ENCODE data around the gene OR2T4.

Gene OR2T4, protein sequence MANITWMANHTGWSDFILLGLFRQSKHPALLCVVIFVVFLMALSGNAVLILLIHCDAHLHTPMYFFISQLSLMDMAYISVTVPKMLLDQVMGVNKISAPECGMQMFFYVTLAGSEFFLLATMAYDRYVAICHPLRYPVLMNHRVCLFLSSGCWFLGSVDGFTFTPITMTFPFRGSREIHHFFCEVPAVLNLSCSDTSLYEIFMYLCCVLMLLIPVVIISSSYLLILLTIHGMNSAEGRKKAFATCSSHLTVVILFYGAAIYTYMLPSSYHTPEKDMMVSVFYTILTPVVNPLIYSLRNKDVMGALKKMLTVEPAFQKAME

DNA sequence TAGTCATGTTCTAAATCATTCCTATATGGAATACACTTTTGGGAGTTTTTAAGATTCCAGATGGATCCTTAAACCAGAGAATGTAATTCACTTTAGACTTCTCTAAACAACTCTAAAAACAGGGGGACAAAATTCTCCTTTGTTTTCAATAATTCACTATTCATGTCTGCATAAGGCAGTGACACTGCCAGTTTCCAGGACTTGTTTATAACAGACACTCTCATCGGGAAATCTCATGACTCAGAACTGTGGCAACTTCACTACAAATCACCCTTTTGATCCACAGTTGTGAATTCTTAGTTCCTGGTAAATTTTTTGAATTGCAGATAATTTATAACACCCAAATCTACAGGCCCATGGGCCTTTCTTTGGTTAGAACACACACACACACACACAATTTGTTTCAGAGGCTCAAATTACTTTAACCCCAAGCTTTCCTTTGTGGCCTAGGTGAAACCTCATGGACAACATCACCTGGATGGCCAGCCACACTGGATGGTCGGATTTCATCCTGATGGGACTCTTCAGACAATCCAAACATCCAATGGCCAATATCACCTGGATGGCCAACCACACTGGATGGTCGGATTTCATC lies at the start of gene OR2T4:
OR2T4 (plus strand) TSS at position 545 of the 595 bp plus-strand sequence; CDS start at position 545, 0 bp downstream.
- no peak for DNase-seq

- DNase-seq, result no peak
Measured at GRCh38 chr1:248316796-248317195, 44.7 kb upstream of the OR2T4 start.

GRCh38 chr1:248324468-248324867 lies 37.0 kb upstream of the OR2T4 start, which contains the start of gene OR2M7:
TSS of gene OR2M7 (minus strand) at chr1:248324568. CDS start at chr1:248324568, 0 bp downstream.
- DNase-seq, result no peak

- no peak for DNase-seq
Measured at GRCh38 chr1:248343451-248343850, 18.0 kb upstream of the OR2T4 start.

DNA sequence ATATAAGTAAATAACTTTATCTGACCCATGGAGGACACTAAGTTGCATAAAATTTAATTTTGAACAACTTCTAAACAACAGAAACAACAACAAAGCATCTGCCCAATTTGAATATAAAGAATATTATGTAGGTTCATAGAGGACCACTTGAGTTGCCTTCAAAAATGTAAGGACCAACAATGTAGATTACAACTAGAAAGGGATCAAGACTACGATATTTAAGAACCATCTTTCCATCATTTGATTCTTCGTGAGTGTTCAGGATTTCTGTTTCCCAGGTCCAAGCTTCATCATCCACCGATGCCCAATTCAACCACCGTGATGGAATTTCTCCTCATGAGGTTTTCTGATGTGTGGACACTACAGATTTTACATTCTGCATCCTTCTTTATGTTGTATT lies 13.0 kb upstream of the OR2T4 start, which contains the start of gene OR14C36:
OR14C36 (plus strand) TSS at position 301 of the 400 bp plus-strand sequence; CDS start at position 301, 0 bp downstream.
- DNase-seq, result no peak

DNA sequence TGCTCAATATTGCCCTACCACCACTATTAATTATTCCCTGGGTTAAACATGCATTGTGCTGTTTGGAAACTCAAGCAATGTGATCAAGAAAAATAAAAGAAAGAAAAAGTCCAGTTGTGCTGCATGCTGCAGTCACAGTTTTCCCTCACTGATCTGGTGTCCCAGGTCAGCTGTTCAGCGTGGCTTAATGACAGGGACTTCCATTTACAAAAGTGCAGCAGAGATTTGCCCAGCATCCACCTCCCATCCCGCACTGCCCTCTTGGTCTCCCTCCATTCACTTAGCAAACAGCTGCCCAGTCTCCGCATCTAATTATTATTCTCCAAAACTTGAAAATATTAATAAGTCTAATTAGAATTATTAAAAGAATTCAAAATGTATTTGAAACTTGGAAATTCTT lies 2.0 kb upstream of the OR2T4 start:
- no peak for DNase-seq

- no peak for DNase-seq
Measured at GRCh38 chr1:248366609-248367008, 5.1 kb downstream of the OR2T4 start.

DNA sequence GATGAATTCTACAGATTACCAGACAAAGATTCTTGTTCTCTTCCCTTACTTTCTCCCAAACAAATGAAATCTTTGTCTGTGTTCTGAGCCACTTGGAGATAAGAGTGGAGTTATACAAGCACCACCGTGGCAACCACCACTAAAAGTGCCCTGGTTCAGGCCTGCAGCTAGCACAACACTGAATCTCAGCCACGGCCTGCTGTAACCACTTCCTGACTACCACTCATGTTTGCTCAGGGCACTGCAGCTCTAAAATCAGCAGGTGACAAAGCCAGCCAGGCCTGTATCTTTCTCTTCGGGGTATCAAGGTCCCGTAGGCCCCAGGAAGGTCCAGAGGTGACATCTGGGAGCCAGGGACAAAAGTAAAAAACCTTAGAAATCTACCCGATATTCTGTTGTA lies 10.9 kb downstream of the OR2T4 start:
- DNase-seq, result no peak

DNA sequence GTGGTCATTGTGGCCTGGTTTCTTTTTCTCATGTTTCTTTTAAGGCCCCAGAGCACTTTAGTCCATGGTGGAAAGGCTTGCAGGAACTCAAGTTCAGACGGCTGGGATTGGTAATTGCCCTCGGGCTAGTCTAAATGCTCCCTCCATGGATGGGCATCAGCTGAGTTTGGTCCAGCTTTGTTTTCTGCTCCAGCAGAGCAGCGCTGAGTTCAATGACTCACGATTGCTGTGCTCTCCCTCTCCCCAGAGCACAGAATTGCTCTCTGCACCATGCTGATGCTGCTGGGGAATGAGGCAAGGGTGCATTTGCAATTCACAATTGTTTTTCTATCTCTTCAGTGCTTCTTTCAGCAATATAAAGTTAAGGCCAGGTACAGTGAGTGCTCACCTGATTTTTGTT lies 12.3 kb downstream of the OR2T4 start:
- DNase-seq, result no peak

DNA sequence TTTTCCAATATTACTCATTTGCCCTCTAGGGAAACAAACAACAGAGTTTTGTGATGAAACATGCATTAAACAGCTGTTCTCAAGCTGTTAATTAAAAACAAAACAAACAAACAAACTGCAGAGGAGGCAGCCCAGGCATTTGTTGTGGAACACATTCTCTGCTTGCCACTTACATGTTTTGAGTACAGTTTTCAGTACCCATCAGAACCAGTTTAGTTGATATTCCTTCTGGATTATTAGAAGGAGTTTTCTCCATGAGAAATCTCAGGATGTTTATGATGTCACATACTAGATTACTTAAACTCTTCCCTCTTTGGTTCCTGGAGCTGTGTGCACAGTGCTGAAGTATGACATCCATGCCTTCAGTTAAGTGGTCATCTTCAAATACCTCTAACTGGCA lies 14.0 kb downstream of the OR2T4 start, which contains the start of gene OR2T6:
OR2T6 (plus strand) TSS at position 301 of the 400 bp plus-strand sequence. CDS start 11,863 bp downstream, outside the sequence.
- no peak for DNase-seq

DNA sequence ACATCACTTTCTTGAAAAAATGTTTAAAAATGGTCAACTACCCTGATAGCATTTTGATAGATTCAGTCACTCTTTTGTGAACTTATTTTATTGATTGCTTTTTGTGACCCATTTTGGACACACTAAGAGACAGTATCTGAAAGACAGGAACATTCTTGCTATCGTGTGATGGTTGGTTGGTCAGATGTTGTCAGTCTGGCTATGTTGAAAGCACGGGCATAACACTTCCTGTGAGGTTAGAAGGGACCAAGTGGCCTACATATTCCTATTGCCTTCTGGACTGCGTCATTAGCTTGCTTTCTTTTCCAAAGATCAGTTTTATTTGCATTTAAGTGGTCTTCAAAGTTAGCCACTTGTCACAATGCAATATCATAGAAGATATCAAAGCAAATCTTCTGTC lies 15.5 kb downstream of the OR2T4 start:
- DNase-seq, result no peak

DNA sequence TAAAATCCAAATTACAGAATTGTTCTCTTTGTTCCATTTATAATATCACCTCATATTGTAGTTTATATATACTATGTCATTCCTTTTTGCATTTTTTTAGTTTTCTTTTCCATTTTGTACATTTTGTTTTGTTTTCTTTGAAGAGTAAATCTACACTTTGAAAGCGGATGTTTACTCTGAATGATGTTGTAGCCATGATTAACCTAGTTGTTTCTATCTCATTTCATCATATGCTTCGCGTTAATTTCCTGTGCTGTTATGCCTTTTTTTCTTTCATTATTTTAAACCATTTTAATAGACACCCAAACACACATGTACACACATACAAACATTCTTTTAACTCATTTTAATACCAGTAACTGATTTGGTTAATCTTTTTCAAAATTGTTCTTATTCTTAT lies 19.4 kb downstream of the OR2T4 start:
- DNase-seq, result no peak

- no peak for DNase-seq
Measured at GRCh38 chr1:248388426-248388825, 27.0 kb downstream of the OR2T4 start.

- no peak for DNase-seq
Measured at GRCh38 chr1:248393050-248393449, 31.6 kb downstream of the OR2T4 start.

GRCh38 chr1:248402748-248403147 lies 41.3 kb downstream of the OR2T4 start, which contains the start of gene OR2T1:
TSS of gene OR2T1 (plus strand) at chr1:248403048. CDS start at chr1:248406148, 3,100 bp downstream.
- no peak for DNase-seq

- DNase-seq, result no peak
Measured at GRCh38 chr1:248404024-248404423, 42.6 kb downstream of the OR2T4 start.

- DNase-seq, result no peak
Measured at GRCh38 chr1:248406721-248407692, 45.5 kb downstream of the OR2T4 start.

Data from GDM1 (cell line).